Occipital lobe (tissue), 2 donors: ENCODE data around the gene ZDHHC5. TPM values are rescaled to one million over a fixed set of nuclear protein-coding genes. Genes with fewer than 3 reads are reported as not detected.

ENCODE experiments used
- DNase-seq: peaks from one replicate; lab custom pipeline; 2025; lab: John Stamatoyannopoulos, UW
- total RNA-seq: library from RNA; depleted of rRNA; stranded (reverse); fragments of >200 nt; gene quantifications from one replicate; pipeline ENCODE4 v1.2.3, GENCODE V29; 2014

ZDHHC5 gene, protein sequence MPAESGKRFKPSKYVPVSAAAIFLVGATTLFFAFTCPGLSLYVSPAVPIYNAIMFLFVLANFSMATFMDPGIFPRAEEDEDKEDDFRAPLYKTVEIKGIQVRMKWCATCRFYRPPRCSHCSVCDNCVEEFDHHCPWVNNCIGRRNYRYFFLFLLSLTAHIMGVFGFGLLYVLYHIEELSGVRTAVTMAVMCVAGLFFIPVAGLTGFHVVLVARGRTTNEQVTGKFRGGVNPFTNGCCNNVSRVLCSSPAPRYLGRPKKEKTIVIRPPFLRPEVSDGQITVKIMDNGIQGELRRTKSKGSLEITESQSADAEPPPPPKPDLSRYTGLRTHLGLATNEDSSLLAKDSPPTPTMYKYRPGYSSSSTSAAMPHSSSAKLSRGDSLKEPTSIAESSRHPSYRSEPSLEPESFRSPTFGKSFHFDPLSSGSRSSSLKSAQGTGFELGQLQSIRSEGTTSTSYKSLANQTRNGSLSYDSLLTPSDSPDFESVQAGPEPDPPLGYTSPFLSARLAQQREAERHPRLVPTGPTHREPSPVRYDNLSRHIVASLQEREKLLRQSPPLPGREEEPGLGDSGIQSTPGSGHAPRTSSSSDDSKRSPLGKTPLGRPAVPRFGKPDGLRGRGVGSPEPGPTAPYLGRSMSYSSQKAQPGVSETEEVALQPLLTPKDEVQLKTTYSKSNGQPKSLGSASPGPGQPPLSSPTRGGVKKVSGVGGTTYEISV
- 18.6 TPM for total RNA-seq

DNA sequence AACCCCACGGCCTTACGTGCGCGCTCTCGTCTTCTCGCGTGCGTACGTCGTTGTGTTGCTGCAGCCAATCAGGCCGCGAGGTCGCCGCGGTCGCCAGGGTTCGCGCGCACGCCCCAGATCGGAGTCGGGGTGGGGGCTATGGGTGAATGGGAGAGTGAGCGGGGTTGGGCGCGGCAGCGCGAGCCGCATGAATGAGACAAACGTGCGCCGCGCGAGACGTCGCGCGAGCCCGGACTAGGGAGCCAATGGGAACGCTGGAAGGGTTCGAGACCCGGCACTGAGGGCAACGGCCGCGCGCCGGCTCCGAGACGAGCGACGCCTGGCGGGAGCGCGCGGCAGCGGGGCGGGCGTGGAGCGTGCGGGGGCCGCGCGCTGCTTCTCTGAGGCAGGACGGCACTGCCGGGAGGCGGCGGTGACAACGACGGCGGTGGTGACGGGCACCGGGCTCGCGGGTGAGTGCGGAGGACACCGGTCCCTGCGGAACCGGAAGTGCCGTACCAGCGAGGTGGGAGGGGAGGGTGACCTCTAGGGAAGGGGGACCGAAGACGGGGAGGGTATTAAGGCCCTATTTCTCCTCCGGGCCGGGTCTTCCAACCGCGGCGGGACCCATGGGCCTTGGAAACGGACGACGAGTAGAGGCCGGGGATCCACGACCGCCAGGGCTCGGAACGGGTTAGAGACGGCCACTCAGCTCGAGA is at the start of gene ZDHHC5:
Gene ZDHHC5, plus strand, starts transcription at position 379 of the 698 bp plus-strand sequence. CDS start 4,977 bp downstream, outside the sequence.
- peak; percentile 98 for DNase-seq

DNA sequence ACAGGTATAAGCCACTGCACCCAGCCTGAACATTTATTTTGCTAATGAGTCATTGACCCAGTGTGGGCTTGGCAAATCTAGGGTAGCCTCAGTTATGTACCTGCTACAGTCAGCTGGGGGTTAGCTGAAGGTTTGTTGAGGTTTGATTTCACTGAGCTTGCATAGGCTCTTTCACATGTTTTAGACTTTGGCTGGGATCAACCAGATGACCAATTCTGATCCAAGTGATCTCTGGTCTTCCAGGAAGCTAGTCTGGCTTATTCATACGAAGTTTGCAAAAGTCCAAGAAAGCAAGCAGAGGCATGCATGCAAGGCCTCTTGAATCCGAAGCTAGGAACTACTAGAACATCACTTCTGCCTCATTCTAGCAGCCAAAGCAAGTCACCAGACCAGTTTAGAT is 49.5 kb upstream of the ZDHHC5 start:
- DNase-seq = no peak

DNA sequence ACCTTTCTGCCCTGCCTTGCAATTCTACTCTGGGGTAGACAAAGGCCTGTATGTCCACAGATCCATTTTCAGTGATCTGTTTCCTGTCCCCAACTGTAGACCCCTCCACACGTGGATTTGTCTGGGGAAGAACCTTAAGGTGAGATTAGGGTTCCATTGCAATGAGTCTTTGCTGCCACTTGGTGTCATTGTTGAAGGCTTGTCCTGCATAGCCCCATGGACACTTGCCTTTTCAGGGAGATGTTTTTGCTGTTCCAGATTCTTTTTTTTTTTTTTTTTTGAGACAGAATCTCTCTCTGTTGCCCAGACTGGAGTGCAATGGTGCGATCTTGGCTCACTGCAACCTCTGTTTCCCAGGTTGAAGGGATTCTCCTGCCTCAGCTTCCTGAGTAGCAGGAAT is 48.6 kb upstream of the ZDHHC5 start:
- DNase-seq = no peak

DNA sequence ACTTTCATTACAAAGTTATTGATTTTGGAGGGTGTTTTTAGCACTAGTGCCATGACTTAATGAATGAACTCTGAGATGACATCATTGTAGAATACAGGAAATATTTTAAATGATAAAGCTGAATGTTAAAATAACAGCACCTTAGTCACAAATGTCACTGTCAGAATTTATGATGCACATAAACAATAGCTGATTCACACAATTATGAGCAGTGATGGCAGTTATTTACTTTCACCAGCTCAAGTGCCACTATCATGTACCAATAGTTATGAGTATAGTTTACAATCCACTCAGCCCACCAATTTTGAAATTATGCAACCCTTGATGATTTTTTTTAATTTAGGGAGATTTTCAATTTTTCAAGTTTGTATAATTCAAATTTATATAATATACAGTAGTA is 47.4 kb upstream of the ZDHHC5 start:
- no peak for DNase-seq

DNA sequence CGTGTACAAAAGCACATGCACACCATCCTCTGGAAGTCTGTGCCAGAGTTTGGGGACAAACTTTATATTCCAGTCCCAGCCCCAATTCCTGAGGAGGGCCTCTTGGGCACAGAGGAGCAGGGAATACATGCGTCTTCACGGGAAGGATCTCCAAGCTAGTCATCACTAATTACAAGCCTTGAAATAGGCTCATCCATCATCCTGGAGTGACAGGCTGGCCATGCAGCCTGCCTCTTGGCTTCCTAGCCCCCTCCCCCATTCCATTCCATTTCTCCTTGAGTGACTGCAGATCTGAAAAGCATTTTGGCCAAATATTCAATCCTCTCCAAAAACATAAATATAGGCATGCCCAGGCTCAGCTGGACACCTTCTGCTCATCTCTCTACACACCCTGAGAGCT is 45.7 kb upstream of the ZDHHC5 start:
- DNase-seq = no peak

DNA sequence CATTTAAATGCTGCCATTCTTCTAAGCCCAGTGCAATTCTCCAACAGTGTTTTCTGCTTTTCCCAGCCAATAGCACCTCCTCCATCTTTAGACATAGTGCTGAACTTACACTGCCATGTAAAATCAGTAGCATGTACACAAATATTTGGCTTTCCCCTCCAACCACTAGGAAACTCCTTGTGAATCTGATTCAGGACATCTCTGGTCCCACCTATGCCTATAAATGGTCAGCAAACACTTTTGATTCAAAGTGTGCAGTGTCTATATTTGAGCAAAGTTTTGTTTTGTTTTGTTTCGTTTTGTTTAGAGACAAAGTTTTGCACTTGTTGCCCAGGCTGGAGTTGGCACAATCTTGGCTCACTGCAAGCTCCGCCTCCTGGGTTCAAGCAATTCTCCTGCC is 43.0 kb upstream of the ZDHHC5 start:
- no peak for DNase-seq

DNA sequence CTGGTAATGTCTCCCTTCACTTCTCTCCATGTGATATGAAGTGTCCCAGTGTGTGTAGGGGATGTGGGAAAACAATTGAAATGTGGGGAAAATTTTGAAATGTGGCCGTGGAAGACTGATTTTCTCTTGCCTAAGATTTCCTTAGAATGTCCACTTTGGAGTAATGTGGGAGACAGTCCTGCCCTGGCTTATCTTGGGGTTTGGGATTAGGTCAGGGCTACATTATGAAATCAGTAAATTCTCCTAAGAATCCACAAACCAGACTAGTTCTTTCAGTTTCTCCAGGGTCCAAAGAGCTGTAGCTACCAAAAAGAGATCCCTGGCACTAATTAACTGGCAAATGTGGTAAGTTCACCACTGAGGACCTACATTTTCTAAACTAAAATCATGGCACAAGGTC is 41.0 kb upstream of the ZDHHC5 start:
- DNase-seq = no peak

DNA sequence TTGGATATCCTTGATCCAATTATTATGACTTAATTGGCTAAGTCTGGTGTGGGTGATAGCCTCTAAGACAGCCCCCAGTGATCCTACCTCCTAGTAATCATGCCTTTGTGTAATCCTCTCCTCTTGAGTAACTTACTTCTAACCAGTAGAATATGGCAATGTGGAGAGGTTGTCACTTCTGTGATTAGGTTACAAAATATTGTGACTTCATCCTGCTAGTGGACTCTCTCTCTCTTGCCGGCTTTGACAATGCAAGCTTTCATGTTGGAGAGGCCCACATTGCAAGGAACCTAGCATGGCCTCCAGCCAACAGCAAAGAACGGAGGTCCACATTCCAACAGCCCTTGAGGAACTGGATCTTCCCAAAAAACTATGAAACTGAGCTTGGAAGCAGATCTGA is 37.7 kb upstream of the ZDHHC5 start:
- DNase-seq = no peak

DNA sequence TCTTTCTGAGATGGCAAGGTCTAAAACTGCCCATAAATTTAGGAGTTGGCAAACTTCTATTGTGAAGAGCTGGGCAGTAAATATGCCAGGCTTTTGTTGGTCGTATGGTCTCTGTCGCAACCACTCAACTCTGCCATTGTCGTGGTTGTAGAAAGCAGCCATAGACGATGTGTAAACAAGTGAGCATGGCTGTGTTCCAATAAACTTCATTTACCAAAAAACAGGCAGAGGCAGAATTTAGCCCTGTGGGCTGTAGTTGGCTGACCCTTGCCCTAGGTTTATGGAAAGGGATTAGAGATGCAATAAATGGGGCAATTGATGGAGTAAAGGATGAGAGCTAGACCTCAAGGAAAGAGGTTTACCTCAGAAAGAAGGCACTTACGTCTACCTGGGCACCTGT is 35.8 kb upstream of the ZDHHC5 start:
- DNase-seq = no peak

DNA sequence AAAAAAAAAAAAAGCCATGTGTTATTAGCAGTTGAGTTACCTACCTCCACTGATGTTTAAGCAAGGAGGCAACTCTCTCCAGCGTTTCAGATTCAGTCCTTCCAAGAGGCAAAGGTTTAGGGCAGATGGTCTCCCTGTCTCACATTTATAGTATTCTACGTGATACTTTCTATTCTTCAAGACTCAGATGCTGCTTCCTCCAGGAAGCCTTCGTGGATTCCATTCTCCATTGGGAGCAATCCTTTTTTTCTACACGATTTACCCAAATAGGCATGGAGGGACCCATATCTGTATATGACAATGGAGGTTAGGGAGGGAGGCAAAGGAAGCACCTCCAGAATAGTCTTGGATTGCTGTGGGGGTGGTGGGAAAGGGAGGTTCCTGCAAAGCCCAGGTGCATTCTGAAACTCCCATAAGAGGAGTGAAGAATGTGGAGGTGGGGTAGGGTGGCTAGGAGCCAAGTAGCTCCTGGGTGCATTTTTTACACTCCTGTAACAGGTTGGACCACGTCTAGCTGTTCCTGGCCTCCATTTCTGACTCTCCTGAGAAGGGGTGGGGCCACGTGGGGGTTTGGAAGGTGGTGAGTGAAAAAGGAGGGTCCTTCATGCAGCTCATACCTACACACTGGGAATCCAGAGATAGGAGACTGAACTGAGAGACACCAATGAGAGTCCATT is 34.4 kb upstream of the ZDHHC5 start:
- no peak for DNase-seq

DNA sequence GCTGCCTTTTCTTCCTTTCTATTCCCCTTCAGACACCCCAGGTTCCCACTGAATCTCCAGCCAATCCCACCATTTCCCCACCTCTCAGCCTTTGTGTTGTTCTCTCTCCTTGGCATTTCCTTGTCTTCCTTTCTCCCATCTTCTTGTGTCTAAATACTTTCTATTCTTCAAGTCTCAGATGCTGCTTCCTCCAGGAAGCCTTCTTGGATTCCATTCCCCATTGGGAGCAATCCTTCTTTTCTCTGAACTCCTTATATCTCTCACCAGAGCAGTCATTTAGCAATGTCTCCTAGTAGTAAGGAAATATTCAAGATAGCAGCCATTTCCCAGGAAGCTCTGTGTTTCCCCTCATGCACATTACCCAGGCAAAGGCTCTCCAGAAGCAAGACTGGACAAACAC is 33.6 kb upstream of the ZDHHC5 start:
- DNase-seq = no peak

DNA sequence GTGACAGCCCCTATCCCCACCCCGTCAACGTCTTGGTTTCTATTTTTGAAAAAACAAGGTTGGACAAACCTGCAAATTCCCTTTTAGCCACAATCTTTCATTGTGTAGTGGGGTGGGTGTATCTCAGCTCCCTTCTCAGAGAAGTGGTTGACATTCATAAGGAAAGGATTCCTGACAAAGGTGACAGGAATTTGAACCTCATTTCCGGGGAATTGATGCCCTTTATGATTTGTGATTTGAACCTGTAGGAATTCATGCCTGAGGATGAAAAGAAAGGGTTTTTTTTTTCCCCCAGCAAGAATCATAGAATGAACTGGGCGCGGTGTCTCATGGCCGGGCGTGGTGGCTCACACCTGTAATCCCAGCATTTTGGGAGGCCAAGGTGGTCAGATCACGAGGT is 32.7 kb upstream of the ZDHHC5 start:
- no peak for DNase-seq

DNA sequence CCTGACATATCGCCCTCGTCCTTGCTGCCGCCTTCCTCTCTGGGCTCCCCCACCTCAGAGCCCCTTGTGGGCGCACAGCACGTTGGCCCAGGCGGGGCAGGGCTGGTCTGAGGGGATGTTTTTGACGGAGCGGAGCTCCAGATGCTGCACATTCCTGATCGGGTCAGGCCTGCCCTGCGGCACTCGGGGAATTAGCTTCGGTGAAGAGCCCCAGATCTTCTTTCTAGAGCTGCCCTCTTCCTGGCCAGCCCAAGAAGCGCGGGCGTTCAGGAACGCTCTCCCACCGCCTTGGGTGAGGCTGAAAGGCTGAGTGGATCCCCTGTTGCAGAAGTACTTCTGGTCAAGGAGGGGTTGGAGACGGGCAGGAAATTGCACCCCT is 30.3 kb upstream of the ZDHHC5 start:
- no peak for DNase-seq

DNA sequence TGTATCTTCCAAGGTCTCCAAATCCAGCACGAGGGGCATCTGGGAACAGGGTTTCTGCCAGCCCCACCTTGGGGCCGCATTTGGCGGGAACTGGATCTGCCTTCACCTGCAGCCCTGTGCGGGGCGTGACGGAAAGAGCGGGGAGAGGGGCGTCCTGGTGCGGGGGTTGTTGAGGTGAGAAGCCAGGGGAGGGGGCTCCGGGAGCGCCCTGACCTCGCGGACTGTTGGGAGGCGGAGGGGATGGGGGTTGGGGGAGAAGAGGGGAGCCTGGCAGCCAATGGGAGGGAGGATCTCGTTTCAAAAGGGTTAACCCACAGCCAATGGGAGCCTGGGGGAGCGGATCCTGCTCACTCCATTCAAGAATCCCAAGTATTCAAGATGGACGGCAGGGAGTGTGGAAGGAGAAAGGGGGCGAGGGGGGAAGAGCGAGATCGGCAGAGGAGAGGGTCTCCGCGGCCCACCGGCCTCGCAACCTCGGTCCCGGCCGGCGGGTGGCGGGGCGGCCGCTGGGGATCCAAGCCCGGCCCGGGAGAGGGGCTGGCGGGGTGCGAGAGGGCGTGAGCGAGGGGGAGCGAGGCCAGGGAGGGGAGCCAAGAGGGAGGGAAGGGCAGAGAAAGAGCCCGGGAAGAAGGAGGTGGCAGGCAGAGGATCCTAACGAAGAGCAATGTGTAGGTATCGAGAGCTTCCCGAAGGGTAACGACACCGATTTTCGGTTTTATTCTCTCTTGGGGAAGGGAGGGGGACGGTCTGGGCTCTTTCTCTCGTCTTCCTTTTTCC is 29.7 kb upstream of the ZDHHC5 start:
- DNase-seq = peak; percentile 71

DNA sequence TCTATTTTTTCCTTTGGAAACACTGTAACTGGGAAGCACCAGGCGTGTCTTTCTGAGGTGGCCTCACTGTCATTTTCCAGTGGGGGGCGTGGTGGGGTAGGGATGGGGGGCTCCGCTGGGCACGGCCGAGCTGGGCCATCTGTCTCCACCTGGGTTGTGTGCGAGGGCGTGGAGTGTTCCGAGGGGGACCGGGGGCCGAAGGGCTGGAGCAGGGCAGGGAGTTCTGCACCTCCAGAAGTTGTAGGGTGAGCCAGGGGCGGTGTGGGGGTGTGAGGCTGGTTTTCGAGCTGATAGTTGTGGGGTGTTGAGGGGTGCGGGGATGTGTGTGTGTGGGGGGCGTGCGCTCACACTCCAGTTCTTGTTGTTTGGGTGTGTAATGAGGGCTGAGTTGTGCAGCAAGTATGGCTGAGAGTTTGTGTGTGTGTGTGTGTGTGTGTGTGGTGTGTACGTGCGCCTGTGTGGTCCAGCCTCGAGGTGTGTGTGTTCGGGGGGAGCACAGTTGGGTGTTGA is 29.0 kb upstream of the ZDHHC5 start:
- no peak for DNase-seq

DNA sequence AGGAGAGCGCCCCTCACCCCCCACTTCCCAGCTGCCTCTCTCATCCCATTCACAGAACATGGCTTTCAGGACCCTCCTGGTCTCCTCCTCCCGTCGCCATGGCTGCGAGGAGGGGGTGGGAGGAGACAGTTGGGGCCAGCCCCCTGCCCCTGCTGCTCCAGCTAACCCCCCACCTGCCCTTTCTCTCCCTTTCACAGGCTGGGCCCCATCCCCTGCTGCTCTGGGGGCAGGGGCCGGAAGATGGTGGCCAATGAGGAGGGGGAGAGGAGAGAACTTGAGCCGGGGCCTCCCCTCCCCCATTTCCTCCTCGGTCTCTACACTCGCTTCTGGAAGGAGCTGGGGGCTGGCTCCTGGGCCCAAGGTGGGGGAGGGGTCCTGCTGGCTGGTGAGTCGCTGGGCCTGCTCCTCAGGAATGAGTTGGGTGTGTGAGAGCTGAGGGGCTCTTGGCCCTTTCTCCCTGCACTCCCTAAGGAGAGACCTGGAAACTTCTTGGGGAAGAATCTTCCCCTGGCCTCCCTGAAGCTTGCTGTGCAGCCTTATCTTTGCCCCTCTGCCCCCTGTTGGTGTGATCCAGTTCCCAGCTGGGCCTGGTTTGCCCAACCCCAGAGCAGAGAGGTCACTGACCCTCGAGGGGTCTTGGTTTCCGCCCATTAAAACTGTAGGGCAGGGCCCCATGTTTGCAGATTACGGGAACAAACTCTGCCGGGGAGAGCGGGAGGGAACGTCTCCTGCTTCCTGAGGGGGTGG is 28.4 kb upstream of the ZDHHC5 start:
- DNase-seq = no peak

DNA sequence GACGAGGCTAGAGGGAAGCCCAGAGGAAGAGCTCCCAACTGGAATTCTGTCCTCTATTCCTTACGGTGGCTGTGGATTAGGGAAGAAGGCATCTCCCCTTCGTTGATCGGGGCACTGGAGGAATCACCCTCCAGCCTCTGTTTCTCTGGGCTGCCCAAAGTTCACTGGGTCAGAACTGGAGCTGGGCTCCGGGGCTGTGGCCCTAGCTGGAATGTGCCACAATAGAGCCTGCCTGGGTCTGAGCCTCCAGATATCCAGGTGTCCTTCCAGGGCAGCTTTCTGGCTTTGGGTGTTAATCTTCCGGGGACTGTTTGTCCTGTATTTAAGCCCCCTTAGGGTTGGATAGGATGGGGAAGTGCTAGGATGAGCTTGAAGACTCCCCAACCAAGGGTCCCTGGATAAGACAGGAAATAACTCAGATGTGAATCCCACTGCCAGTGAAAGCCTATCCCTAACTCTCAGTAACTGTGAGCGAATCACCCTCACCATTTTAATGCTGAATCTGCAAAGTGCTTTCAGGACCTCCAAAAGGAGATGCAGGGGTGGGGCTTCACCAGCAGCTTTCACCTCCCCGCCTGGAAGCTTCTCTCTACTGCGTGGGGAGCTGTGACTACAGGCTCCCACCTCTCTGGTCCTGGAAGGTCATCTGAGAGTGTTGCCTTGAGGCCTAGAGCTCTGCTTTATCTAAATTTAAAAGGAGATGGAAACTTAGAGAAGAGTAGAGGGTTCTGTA is 27.7 kb upstream of the ZDHHC5 start:
- no peak for DNase-seq

DNA sequence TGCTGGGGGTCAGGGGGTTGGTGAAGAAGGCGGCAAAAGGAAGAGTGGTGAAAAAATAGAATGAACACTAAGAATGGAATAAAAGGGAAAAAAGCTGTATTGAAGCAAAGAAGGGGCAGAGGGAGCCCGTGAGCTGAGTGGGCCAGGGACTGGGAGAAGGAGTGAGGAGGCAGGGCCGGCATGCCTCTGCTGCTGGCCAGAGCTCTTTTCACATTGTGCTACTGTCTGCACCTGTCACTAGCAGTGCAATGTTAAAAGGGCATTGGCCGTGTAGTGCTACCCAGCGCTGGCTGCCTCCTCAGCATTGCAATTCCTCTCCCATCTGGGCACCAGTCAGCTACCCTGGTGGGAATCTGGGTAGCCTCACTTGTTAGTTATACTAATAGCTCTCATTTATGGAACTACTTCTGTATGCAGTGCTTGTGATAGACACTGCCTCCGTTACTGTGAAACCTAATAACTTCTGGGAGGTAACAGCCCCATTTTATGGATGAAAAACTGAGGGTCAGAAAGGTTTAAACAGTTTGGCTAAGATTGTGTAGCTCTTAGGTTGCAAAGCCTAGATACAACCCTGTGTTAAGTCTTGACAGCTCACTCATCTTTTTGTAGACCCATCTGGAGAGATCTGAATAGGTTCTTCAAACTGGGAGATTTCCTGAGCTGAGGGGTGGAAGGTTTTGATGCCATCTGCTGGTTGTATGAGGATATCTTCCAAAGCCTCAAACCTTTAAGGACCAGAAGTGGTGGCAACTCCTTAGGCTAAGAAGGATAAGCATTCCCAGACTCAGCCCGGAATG is 26.7 kb upstream of the ZDHHC5 start:
- DNase-seq = no peak

DNA sequence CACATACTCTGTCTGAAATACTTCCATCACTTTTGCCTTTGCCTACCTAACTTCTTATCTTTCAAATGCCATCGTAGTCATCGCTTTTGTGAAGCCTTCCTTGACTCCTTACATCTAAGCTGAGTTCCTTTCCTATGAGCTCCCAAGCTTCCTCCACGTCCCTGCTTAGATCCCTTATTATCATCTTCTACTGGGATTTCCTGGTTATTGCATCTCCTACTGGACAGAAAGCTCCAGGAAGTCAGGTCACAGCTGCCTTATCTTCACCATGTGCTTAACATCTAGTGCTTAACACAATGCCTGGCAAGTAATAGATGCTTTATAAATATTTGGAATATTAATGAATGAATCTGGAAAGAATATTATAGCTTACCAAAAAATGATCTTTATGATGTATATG is 24.1 kb upstream of the ZDHHC5 start:
- DNase-seq = no peak
